ENCODE results near the gene MNT.

Gene MNT

GRCh38 chr17:2371183-2372130 is 29.4 kb downstream of the MNT start:
- no peak for DNase-seq (ENCODE audit: low read depth)
- TF ChIP-seq CTCF (IDR thresholded peaks at IDR 0.05; ENCODE audit: low read depth, low read length): no peak
- no peak for TF ChIP-seq POLR2A (IDR thresholded peaks at IDR 0.05; ENCODE audit: extremely low read depth, insufficient read length)
- no peak for TF ChIP-seq MAX (IDR thresholded peaks at IDR 0.05; ENCODE audit: low read depth, low read length)
- no peak for TF ChIP-seq MYC (IDR thresholded peaks at IDR 0.05; ENCODE audit: low read depth, low read length)
- no peak overlapping the region for H3K4me3 ChIP-seq (ENCODE audit: low read depth, low read length)

GRCh38 chr17:2370211-2370589 is 30.7 kb downstream of the MNT start:
- TF ChIP-seq MAX (IDR thresholded peaks at IDR 0.05; ENCODE audit: low read depth, low read length) (no peak), POLR2A (IDR thresholded peaks at IDR 0.05; ENCODE audit: extremely low read depth, insufficient read length) (no peak), MYC (IDR thresholded peaks at IDR 0.05; ENCODE audit: low read depth, low read length) (no peak), CTCF (IDR thresholded peaks at IDR 0.05; ENCODE audit: low read depth, low read length) (no peak)
- no peak for DNase-seq (ENCODE audit: low read depth)
- H3K4me3 ChIP-seq (ENCODE audit: low read depth, low read length): no peak overlapping the region

GRCh38 chr17:2369551-2370210 is 31.2 kb downstream of the MNT start:
- no peak for DNase-seq (ENCODE audit: low read depth)
- TF ChIP-seq MAX (IDR thresholded peaks at IDR 0.05; ENCODE audit: low read depth, low read length): no peak
- no peak for TF ChIP-seq CTCF (IDR thresholded peaks at IDR 0.05; ENCODE audit: low read depth, low read length)
- no peak for TF ChIP-seq POLR2A (IDR thresholded peaks at IDR 0.05; ENCODE audit: extremely low read depth, insufficient read length)
- TF ChIP-seq MYC (IDR thresholded peaks at IDR 0.05; ENCODE audit: low read depth, low read length): no peak
- H3K4me3 ChIP-seq (ENCODE audit: low read depth, low read length): no peak overlapping the region

- TF ChIP-seq CTCF (IDR thresholded peaks at IDR 0.05; ENCODE audit: low read depth, low read length) (no peak), MAX (IDR thresholded peaks at IDR 0.05; ENCODE audit: low read depth, low read length) (no peak), POLR2A (IDR thresholded peaks at IDR 0.05; ENCODE audit: extremely low read depth, insufficient read length) (no peak), MYC (IDR thresholded peaks at IDR 0.05; ENCODE audit: low read depth, low read length) (no peak)
- DNase-seq (ENCODE audit: low read depth): no peak
- no peak overlapping the region for H3K4me3 ChIP-seq (ENCODE audit: low read depth, low read length)
Measured at GRCh38 chr17:2369039-2369438, 31.8 kb downstream of the MNT start.

GRCh38 chr17:2368359-2368758 is 32.5 kb downstream of the MNT start:
- no peak overlapping the region for H3K4me3 ChIP-seq (ENCODE audit: low read depth, low read length)
- TF ChIP-seq CTCF (IDR thresholded peaks at IDR 0.05; ENCODE audit: low read depth, low read length): no peak
- no peak for TF ChIP-seq MAX (IDR thresholded peaks at IDR 0.05; ENCODE audit: low read depth, low read length)
- no peak for TF ChIP-seq MYC (IDR thresholded peaks at IDR 0.05; ENCODE audit: low read depth, low read length)
- no peak for TF ChIP-seq POLR2A (IDR thresholded peaks at IDR 0.05; ENCODE audit: extremely low read depth, insufficient read length)
- DNase-seq (ENCODE audit: low read depth): no peak

Data from NB4 (cell line).